ENCODE results near the gene SBDS. TPM values are rescaled to one million over a fixed set of nuclear protein-coding genes. Genes with fewer than 3 reads are reported as not detected.

Gene SBDS
- total and polyA plus RNA-seq, 8 donors = 82.6 to 109 (median 87.6) TPM

DNA sequence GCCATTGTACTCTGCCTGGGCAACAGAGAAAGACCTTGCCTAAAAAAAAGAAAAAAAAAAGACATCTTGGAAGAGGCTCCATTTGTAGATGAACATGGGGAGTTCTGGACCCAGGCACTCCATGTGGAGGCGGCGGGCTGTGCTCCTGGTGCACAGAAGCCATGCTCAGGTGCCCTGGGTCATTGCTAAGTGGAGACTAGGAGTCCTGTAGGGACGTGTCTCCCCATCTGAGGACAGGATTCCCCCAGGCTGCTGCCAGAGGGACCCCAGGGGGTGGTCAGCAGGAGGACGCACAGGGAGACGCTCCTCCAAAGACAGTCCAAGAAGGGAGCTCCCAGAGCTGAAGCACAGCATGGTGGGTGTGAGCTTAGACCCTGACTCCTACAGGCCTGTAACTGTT lies 34.3 kb downstream of the SBDS start:
- Histone ChIP-seq H3K4me3 (no peak overlapping the region), H3K27me3 (no peaks in the 10 kb centered on the region), H3K27ac (no peak overlapping the region), H3K9me3 (no peaks in the 10 kb centered on the region), H3K4me1 (no peaks in the 10 kb centered on the region), H3K36me3 (peaks cover 0 to 43% of the 10 kb centered on the region in 2 donors)
- TF ChIP-seq, protein P1, sequence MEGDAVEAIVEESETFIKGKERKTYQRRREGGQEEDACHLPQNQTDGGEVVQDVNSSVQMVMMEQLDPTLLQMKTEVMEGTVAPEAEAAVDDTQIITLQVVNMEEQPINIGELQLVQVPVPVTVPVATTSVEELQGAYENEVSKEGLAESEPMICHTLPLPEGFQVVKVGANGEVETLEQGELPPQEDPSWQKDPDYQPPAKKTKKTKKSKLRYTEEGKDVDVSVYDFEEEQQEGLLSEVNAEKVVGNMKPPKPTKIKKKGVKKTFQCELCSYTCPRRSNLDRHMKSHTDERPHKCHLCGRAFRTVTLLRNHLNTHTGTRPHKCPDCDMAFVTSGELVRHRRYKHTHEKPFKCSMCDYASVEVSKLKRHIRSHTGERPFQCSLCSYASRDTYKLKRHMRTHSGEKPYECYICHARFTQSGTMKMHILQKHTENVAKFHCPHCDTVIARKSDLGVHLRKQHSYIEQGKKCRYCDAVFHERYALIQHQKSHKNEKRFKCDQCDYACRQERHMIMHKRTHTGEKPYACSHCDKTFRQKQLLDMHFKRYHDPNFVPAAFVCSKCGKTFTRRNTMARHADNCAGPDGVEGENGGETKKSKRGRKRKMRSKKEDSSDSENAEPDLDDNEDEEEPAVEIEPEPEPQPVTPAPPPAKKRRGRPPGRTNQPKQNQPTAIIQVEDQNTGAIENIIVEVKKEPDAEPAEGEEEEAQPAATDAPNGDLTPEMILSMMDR (IDR thresholded peaks at IDR 0.05) = no peak
- no peak for ATAC-seq
- DNase-seq = peak in 1 of 4 donors; percentile 14
- intact Hi-C loops (cut with DNase I) = no loop called here

DNA sequence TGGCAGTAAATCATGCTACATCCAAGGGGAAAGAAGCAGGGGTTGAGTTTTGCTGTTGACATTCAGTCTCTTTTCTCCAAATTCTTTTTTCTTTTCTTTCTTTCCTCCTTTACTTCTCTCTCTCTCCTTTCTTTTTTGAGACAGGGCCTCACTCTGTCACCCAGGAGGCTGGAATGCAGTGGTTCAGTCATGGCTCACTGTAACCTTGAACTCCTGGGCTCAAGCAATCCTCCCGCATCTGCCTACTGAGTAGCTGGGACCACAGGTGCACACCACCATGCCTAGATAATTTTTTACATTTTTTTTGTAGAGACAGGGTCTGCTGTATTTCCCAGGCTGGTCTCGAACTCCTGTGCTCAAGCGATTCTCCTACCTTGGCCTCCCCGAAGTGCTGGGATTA lies 35.2 kb downstream of the SBDS start:
- Histone ChIP-seq H3K27ac (no peak overlapping the region), H3K4me1 (no peaks in the 10 kb centered on the region), H3K36me3 (peaks cover 0 to 52% of the 10 kb centered on the region in 2 donors), H3K4me3 (no peak overlapping the region), H3K9me3 (no peaks in the 10 kb centered on the region), H3K27me3 (no peaks in the 10 kb centered on the region)
- DNase-seq (peak in 1 of 4 donors; percentile 17), ATAC-seq (no peak)
- TF ChIP-seq, protein P1 (IDR thresholded peaks at IDR 0.05) = no peak
- intact Hi-C loops (cut with DNase I) = no loop called here

DNA sequence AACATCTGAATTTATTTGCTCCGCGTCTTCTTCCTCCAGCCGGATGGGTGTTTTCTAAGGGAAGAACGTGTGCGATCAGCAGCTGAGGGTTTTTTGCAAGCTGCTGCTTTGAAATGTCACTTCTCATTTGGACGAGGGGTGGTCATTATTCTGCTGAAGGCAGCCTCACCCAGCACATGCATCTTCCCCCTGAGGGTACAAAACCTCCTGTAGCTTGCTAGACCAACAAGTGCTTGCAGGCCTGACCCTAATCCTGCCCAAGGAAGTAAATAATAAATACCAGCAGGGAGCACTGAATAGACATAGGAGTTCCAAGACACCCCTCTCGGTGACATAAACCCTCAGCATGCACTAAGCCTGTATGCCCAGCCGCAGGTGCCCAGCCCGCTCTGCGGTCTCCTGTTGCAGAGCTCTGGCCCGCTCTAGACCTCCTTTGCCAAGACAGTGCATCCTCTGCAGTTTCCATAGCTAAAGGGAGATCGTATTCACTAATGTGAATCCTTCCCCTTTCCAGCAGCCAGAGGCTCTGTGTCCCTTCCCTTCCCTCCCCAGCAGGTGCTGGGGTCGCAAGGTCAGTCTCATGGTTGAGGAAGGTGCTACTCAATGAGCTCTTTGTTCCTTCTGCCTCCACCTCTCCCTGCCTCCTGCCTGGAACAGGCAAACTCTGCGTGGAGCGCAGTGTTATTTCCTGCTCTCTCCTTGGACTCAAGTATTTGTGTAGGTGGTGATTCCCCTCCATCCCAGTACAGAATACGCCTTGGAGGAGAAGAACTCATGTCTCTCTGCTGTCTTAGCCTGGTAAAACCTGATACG lies 36.6 kb downstream of the SBDS start:
- no peaks in the 10 kb centered on the region for H3K9me3 ChIP-seq
- H3K4me1 ChIP-seq = no peaks in the 10 kb centered on the region
- H3K36me3 ChIP-seq = peaks cover 0 to 67% of the 10 kb centered on the region in 2 donors
- no peak for ATAC-seq
- no peaks in the 10 kb centered on the region for H3K27me3 ChIP-seq
- TF ChIP-seq, protein P1 (IDR thresholded peaks at IDR 0.05) = no peak
- no peak overlapping the region for H3K4me3 ChIP-seq
- H3K27ac ChIP-seq = no peak overlapping the region
- intact Hi-C loops (cut with DNase I) = no loop called here
- DNase-seq = peak in 1 of 4 donors; percentile 9

DNA sequence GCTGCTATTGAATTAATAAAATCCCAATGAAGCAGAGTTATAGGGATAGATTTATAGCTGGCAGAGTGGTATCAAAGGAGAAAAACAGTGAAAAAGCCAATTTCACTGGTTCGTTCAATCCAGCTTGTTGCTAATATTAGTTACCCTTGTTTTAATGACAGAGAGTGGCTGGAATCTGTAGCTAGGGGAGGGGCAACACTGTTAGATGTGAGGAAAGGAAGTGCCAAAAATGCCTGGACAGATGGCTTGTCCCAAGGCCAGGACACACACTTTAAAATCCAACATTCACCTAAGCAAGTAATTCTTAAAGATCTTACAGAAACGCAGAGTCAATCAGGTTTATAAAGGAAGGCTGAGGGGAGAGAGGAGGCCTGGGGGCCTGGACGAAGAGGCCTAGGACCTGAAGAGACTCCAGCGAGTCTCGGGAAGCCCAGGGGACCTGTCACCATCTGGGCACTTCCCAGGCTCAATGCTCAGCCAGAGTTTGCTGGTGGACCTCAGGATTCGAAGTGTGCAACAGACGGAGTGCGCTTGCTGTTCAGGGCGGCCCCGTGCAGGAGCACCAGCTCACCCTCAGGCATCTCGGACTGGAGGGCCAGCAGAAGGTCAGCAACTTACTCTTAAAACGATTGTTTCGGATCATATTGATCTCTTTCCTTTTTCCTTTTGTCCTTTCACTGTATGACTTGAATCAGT lies 37.6 kb downstream of the SBDS start:
- ATAC-seq = no peak
- no peak overlapping the region for H3K27ac ChIP-seq
- intact Hi-C loops (cut with DNase I) = no loop called here
- DNase-seq = peak in 1 of 4 donors; percentile 22
- H3K27me3 ChIP-seq = no peaks in the 10 kb centered on the region
- peaks cover 0 to under 1% of the 10 kb centered on the region in 2 donors for H3K4me1 ChIP-seq
- peaks cover 0 to 77% of the 10 kb centered on the region in 2 donors for H3K36me3 ChIP-seq
- TF ChIP-seq, protein P1 (IDR thresholded peaks at IDR 0.05) = no peak
- H3K4me3 ChIP-seq = no peak overlapping the region
- H3K9me3 ChIP-seq = no peaks in the 10 kb centered on the region

DNA sequence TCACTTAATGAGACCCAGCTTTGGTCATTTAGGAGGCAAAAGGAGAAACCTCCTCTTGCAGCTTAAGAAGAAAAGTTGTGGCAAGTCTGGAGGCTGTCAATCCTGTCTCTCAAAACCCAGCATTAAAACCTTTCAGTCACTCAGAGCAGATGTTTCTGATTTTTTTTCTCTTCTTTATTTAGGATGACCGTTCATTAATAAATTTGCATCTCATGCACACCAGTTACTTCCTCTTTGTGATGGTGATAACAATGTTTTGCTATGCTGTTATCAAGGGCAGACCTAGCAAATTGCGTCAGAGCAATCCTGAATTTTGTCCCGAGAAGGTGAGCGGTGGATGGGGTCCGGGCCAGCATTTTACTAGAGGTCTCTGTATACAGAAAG lies 42.4 kb downstream of the SBDS start:
- intact Hi-C loops (cut with DNase I) = no loop called here
- H3K27me3 ChIP-seq = no peaks in the 10 kb centered on the region
- ATAC-seq = no peak
- H3K27ac ChIP-seq = no peak overlapping the region
- TF ChIP-seq, protein P1 (IDR thresholded peaks at IDR 0.05) = no peak
- no peak overlapping the region for H3K4me3 ChIP-seq
- H3K4me1 ChIP-seq = peaks cover 0 to 7% of the 10 kb centered on the region in 2 donors
- no peaks in the 10 kb centered on the region for H3K9me3 ChIP-seq
- peaks cover 0 to 100% of the 10 kb centered on the region in 2 donors for H3K36me3 ChIP-seq
- DNase-seq = no peak
